ENCODE data around the gene PPP2R5A. TPM values are rescaled to one million over a fixed set of nuclear protein-coding genes. Genes with fewer than 3 reads are reported as not detected.

Gene PPP2R5A
- total RNA-seq, 3 donors from 2014 or later, result 56.5 to 63.9 (median 63.3) TPM

- Histone ChIP-seq H3K4me3 (no peak overlapping the region), H3K36me3 (ENCODE audit: low read depth) (no peaks in the 10 kb centered on the region), H3K9me3 (no peaks in the 10 kb centered on the region), H3K4me1 (ENCODE audit: low read depth) (peaks cover 5% of the 10 kb centered on the region)
- no peak for ATAC-seq
- intact Hi-C loops (cut with DNase I, micrococcal nuclease), result no loop called here
- DNase-seq, result no peak
- TF ChIP-seq CTCF (IDR thresholded peaks at IDR 0.05), result no peak
Measured at GRCh38 chr1:212410231-212410820, 125.1 kb downstream of the PPP2R5A start.

Other genes with a start within 250 kb of the PPP2R5A start
- gene INTS7, start 249.9 kb upstream of the PPP2R5A start, total RNA-seq, result 10 to 100 TPM; 13.3 to 16.0 (median 13.3) TPM
- 10 to 100 TPM in 1 of 3 donors, 1 to 10 TPM in 2; 1.4 to 12.0 (median 3.2) TPM for gene DTL, start 249.7 kb upstream of the PPP2R5A start, total RNA-seq
- 1 to 10 TPM; 2.5 to 4.4 (median 3.4) TPM for gene PACC1, start 129.5 kb downstream of the PPP2R5A start, total RNA-seq
- gene NENF, start 147.5 kb downstream of the PPP2R5A start, total RNA-seq, result 10 to 100 TPM; 30.6 to 43.0 (median 32.5) TPM